Activated CD8-positive, alpha-beta memory T cell treated with anti-CD3 and anti-CD28 coated beads for 24 hours (primary cell): ENCODE results near the gene TUT4.
"Not testable (repeated sequence)": the region's sequence is repeated elsewhere in the genome, so short reads cannot be mapped to it uniquely, and the experiment has no call there.

ENCODE experiments used
- DNase-seq: peaks from one replicate; pipeline ENCODE4 v3.0.0-alpha.2; 2020

Gene TUT4

GRCh38 chr1:52552505-52553361, at the start of gene TUT4:
Gene TUT4, minus strand, starts transcription at chr1:52553092. Its CDS starts 26,812 bp downstream, at chr1:52526280.
- no peak for DNase-seq

DNA sequence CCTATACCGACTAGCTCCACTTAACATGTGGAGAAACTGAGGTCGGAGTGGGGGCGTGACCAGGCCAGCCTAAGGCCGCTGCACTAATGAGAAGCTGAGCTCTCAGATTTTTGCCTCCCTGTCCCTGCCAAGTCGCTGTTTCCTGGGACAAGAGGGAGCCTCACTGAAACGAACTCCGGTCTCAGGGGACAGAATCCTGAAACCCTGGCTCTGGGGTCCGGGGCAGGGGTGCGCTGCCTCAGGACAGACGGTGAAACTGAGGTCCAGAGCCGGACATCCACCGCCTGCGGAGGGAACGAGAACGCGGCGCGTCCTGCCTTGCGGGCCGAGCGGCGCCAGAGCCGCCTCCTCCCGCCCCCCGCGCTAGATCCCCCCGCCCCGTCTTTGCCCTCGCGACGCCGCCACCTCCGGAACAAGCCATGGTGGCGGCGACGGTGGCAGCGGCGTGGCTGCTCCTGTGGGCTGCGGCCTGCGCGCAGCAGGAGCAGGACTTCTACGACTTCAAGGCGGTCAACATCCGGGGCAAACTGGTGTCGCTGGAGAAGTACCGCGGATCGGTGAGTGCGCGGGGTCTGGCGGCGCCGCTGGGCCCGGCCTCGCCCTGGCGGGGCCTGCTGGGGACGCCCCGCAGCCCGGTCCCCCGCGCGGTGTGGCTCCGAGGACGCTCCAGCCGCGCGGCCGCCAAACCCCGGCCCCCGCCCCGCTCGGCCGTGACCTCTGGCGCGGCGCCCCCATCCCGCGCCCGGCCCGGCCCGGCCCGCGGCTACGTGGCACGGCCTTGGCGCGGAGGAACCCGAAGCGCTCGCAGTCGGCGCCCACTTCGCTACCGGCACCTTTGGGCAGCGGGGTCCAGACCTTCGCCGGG, 49.3 kb upstream of the TUT4 start, which contains the start of gene GPX7:
Gene GPX7, plus strand, starts transcription at position 381 of the 865 bp plus-strand sequence. Its CDS starts 39 bp downstream, at position 420.
- DNase-seq: peak; percentile 84

GRCh38 chr1:52601519-52601918, 48.6 kb upstream of the TUT4 start:
- no peak for DNase-seq

- DNase-seq: no peak
These were observed 47.8 kb upstream of the TUT4 start for GRCh38 chr1:52600533-52601179.

DNA sequence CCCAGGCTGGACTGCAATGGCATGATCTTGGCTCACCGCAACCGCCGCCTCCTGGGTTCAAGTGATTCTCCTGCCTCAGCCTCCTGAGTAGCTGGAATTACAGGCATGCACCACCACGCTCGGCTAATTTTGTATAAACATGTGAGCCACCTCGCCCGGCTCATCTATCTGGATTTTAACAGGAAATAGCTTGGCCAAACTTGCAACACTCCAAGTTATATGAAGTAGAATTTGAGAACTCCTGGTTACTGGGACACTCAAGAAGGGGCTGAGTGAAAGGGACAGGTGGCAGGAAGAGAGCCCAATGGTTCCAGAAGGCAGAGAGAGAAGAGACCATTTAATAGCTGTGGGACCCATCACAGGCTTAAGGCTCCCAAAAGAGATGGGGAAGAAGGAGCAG, 46.3 kb upstream of the TUT4 start:
- DNase-seq: no peak

- no peak for DNase-seq
These were observed 45.8 kb upstream of the TUT4 start for GRCh38 chr1:52598729-52599128.

DNA sequence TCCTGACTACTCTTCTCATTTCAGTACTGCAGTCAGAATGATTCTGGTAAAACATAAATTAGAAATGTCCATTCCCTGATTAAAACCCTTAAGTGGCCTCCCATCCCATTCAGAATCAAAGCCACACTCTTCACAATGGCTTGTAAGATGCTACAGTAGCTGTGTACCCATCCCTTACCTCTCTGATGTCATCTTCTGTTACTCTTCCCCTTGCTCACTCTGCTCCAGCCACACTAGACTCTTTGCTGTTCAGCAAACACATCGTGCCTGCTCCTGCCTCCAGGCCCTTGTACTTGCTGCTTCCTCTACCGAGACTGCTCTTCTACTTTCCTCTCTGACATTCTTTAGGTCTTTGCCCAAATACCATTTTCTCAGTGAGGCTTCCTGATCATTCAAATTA, 45.0 kb upstream of the TUT4 start:
- DNase-seq: no peak

DNA sequence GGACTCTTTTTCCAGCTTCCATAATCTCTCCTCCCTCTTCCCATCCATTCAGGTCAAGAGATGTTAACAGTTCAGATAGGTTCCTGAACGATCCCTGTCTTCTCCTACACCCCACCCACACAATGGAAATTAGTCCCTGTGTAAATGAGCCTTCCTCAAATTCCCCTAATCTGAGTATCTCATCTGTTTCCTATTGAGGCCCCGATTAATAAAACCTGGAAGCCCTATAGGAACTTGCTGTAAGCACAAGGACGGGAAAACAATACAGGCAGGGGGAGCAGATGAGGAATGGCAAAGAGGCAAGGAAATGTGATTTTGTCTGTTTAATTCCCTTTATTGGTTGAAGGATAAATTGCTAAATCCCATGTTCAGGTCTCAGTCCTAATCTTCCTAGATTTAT, 42.2 kb upstream of the TUT4 start:
- DNase-seq: no peak

- no peak for DNase-seq
These were observed 40.6 kb upstream of the TUT4 start for GRCh38 chr1:52593495-52593894.

DNA sequence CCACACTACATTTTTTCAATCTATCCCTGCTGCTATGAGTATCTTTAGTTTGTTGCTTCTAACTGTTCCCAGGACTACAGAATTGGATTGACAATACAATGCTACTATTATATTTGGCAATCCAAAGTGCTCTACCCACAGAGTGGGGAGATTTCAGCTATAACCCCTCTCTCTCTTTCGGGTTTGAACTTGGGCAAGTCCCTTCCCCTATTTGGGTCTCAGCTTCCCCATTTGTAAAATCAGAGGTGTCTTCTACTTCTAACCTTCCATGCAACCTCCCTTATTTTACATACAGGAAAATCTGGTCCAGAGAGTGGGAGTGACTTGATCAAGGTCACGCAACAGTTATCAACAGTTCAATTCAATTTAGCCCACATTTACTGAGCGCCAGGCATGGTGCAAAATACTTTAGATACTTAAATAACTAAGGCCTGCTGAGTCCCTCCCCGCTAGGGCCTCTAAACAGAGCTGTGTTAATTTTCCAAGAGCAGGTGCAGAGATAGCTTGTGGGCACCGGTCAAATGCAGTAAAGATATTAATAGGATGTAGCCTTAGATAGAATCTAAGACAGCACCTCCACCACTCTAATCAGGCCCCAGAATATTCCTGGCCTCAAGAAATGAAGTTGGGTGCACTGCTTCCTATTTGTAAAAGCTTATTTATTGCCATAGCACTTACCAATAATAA, 39.9 kb upstream of the TUT4 start:
- no peak for DNase-seq

- DNase-seq: no peak
These were observed 37.4 kb upstream of the TUT4 start for GRCh38 chr1:52590266-52590665.

GRCh38 chr1:52588535-52588934, 35.6 kb upstream of the TUT4 start:
- no peak for DNase-seq

DNA sequence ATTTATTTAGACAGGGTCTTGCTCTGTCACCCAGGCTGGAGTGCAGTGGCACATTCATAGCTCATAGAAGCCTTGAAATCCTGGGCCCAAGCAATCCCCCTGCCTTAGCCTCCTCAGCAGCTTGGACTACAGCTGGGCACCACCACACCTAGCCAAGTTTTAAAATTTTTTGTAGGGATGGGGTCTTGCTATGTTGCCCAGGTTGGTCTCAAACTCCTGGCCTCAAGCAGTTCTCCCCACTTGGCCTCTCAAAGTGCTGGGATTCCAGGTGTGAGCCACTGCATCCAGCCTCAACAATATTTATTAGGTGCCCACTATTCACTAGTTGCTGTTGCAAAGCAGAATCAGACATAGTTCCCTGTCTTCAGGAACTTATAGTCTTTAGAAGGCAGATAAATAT, 35.1 kb upstream of the TUT4 start:
- DNase-seq: no peak

DNA sequence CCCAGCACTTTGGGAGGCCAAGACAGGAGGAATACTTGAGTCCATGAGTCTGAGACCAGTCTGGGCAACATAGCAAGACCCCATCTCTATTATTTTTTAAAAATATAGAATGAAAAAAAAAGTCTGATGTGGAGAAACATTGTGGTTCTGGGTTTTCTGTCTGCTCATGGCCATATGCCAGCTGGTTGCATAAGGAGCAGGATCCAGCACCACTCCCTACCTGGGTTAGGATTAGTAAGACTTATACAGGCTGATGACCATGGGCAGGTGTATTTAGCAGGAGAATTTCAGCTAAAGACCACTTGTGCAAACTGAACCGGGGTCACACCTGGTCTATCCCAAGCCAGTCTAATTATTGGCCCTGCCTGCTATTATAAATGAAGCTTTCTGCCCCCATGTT, 32.6 kb upstream of the TUT4 start:
- DNase-seq: no peak

DNA sequence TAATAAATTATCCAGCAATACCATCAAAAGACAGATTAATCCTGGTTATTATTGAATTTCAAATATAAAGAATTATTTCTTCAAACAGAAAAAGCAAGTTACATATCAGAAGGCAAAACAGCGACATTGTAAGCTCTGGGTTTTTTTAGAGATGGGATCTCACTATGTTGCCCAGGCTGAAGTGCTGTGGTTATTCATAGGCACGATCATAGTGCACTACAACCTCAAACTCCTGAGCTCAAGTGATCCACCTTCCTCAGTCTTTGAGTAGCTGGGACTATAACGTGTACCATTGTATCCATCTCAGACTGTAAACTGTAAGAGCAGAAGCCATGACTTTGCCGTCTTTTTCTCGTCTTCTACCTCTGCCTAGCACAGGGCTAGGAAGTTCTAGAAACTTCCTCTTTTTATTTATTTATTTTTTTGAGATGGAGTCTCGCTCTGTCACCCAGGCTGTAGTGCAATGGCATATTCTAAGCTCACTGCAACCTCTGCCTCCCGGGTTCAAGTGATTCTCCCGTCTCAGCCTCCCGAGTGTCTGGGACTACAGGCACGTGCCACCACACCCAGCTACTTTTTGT, 29.3 kb upstream of the TUT4 start:
- no peak for DNase-seq

GRCh38 chr1:52580283-52580682, 27.4 kb upstream of the TUT4 start:
- DNase-seq: no peak

- no peak for DNase-seq
These were observed 26.5 kb upstream of the TUT4 start for GRCh38 chr1:52579415-52579814.

GRCh38 chr1:52578066-52578465, 25.2 kb upstream of the TUT4 start:
- not testable (repeated sequence) for DNase-seq

DNA sequence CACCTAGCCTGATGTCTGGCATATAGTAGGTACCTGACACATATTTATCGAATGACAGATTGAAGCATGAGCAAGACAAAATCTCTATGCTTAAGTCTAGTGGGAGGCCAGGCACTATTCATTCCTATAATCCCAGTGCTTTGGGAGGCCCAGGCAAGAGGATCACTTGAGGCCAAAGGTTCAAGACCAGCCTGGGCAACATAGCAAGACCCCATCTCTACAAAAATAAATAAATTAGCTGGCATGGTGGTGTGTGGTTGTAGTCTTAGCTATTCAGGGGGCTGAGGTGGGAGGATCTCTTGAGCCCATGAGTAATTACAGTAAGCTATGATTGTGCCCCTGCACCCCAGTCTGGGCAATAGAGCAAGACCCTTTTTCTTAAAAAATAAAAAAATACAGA, 23.2 kb upstream of the TUT4 start:
- DNase-seq: no peak

GRCh38 chr1:52574594-52574993, 21.7 kb upstream of the TUT4 start:
- DNase-seq: no peak

DNA sequence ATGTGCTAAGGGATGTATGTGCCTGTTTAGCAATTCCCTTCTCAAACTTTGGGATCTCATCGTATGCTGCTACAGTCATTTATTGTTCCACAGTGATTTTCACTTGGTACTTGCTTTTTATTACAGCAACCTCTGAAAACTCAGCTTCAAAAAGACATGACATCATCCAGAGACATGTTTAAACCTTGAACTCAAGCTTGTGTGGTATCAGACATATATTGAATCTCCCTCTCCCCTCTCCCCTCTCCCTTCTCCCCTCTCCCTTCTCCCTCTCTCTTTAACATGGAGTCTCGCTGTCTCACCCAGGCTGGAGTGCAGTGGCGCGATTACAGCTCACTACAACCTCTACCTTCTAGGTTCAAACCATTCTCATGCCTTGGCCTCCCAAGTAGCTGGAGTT, 19.5 kb upstream of the TUT4 start:
- DNase-seq: no peak

DNA sequence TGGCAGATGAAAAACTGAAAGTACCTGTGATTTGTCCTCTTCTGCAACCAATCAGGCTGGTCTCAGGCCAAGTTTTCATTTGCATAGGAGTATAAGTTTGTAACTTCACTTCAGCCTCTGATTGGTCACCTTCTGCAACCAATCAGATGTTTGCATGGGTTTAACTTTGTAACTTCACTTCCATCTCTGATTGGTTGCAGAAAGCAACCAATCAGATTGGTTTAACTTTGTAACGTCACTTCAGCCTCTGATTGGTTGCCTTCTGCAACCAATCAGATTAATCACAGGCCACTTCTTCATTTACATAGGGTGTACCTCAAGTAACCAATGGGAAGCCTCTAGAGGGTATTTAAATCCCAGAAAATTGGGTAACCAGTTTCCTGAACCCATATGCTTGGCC, 18.9 kb upstream of the TUT4 start:
- DNase-seq: no peak
